Fibroblast of skin of left biceps (primary cell): ENCODE measurements around the gene PLA2R1.
"Not testable (repeated sequence)": the region's sequence is repeated elsewhere in the genome, so short reads cannot be mapped to it uniquely, and the experiment has no call there.

ENCODE experiments used
- DNase-seq, 2 experiments: peaks; one replicate each; pipeline ENCODE4 v3.0.0-alpha.2; 2013; ENCODE audit warnings: low read depth in 2 of 2

Gene PLA2R1

GRCh38 chr2:160063879-160064612 is 1.6 kb upstream of the PLA2R1 start:
- DNase-seq, result no peak

DNA sequence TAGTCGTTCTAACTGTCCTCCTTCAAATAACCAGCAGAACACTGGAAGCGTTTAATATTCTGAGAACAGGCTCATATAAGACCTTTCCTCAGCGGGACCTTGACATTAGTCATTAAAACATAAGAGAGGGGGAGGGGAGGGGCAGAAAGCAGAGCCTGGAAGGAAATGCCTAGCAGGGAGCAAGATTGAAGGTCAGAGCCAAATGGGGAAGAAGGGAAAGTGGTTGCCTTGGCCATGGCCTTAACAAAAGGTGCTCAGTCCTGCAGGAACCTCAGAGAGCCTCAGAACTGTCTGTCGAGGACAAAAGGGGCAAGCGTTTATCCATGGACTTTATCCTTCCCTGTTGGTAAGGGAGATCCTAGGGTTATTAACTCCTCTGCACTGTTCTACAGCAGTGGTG is 856 bp upstream of the PLA2R1 start:
- no peak for DNase-seq

DNA sequence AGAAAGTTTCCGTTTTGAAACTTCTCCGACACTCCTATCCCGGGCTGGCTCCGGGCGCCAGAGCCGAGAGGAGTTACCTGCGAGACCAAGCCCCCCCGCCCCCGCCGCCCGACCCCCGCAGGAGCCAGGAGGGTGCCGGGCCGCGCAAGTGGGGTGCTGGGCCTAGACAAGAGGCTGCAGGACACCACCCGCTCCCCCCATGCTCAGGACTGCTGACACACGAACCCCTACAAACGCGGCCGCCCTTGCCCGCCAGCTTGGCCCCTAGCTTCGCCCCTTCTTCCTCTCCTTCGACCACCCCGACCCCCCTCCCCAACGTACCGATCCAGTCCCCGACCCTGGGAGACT is 497 bp downstream of the PLA2R1 start:
- DNase-seq, result no peak

GRCh38 chr2:160061533-160061932 is 882 bp downstream of the PLA2R1 start:
- DNase-seq, result no peak

DNA sequence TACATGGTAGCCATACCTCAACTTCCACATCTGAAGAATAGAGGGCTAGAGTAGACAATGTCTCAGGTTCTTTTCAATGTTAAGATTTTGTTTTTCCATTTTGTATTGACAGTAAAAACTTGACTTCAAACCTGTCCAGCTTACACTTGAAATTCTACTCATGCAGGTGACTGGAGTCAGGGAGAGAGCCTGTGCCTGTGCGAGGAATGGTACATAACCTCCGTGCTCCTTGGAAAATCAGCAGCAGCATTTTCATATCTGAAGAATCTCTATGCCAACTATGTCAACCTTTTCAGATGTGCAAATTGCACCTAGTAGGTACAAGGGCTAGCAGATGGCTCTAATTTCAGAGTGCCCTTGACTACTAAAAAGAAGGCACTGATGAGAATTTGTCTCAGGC is 2.1 kb downstream of the PLA2R1 start:
- no peak for DNase-seq

DNA sequence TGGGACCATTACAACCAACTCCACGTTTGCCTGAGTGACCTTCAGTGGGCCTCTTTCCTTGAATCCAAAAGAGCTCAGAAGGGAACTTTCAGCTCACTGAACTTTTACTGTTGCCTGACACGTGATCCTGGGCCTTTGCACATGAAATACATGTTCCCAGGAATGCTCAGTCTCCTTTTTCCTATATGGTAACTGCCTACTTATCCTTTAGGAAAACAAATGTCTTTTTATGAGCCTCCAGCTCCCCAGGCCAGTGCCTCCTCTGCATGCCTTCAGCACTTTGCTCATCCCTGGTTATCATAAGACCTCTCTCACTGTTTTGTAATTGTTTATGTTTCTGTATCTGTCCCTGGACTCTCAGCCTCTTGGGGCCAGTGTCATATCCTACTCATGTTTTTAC is 5.1 kb downstream of the PLA2R1 start:
- no peak for DNase-seq

GRCh38 chr2:160055726-160056108 is 6.7 kb downstream of the PLA2R1 start:
- DNase-seq, result no peak

- DNase-seq, result peak in 1 of 2 experiments; percentile 27
Observed at GRCh38 chr2:160054984-160055725, 7.3 kb downstream of the PLA2R1 start.

GRCh38 chr2:160053946-160054345 is 8.5 kb downstream of the PLA2R1 start:
- no peak for DNase-seq

GRCh38 chr2:160052531-160052930 is 9.9 kb downstream of the PLA2R1 start:
- no peak for DNase-seq

DNA sequence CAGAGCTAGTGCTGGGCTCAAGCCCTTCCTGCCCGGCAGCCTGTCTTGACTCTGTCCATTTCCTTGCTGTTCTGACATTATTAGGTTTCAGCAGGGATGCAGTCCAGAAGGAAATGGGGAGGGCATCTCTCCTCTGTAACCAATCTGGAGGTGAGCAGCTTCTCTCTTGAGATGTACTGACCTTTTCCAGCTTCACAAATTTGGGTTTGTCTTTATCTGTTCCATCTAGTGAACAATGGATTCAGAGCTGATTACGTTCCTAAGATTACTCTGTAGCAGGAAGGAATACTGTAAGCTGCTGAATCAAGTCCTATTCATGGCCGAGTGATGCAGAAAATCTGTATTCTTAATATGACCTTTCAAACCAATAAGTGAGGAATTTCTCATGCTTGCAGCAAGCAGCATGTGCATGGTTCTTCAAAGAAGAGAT is 11.0 kb downstream of the PLA2R1 start:
- no peak for DNase-seq

- DNase-seq, result no peak
Observed at GRCh38 chr2:160050147-160050546, 12.3 kb downstream of the PLA2R1 start.

DNA sequence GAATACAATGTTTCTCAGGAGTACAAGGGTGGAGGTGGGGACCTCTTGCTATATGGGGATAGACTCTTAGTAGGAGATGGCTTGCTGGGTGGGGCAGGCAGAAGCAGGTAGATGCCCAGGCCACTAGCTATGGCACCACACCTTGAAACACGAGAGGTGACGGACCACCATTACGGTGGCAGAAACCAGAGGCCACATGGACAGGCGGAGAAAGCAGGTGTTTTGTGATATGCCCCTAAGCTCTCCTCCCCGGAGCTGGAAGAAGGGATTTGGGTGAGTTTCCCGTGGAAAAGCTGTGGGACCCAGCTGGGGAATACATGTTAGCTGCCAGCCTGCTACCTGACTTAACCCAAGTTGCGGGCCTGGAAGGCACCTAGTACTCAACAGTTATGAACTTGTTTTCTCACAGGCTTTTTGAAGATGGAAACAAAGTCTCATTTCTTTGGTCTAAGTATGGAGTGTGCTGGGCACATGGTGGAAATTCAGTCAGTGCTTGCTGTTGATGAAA is 16.7 kb downstream of the PLA2R1 start:
- DNase-seq, result no peak

DNA sequence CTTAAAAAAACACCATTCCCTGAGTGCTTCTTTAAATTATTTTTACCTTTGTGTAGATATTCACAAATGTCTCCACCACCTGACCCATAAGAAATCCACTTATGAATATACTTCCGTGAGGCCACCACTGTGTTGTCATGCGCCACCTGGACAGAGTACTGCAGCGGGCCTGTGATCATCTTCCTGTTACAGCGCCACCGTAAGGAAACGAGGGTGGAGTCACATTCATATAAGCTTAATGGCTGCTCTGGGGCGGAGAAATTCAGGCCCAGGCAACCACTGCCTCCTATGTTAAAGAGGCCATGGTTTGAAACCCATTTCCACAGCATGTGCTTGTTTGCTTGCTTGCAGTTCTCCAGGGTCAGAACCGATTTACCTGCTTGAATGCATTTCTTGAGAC is 17.7 kb downstream of the PLA2R1 start:
- no peak for DNase-seq

GRCh38 chr2:160043265-160043664 is 19.1 kb downstream of the PLA2R1 start:
- DNase-seq, result no peak

- DNase-seq, result no peak
Observed at GRCh38 chr2:160042054-160042453, 20.4 kb downstream of the PLA2R1 start.

DNA sequence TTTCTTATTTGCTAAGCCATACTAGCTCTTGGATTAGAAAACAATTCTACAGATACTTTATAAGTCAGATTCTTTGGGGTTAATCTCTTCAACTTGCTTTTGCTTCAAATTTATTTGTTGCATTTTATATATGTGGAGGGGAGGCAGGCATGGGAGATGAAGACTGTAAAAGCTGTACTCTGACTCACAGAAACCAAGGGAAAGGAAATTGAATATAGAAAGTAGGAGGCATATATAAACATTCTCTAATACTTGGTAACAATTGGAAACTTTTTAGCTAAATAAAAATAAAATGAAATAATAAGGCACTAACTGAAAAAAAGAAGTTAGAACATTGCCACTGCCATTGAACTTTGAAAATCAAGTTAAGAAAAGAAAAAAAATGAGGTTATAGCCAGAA is 21.3 kb downstream of the PLA2R1 start:
- no peak for DNase-seq

- DNase-seq, result no peak
Observed at GRCh38 chr2:160039166-160039903, 23.1 kb downstream of the PLA2R1 start.

GRCh38 chr2:160038662-160039061 is 23.8 kb downstream of the PLA2R1 start:
- not testable (repeated sequence) for DNase-seq

- no peak for DNase-seq
Observed at GRCh38 chr2:160036736-160037135, 25.7 kb downstream of the PLA2R1 start.

DNA sequence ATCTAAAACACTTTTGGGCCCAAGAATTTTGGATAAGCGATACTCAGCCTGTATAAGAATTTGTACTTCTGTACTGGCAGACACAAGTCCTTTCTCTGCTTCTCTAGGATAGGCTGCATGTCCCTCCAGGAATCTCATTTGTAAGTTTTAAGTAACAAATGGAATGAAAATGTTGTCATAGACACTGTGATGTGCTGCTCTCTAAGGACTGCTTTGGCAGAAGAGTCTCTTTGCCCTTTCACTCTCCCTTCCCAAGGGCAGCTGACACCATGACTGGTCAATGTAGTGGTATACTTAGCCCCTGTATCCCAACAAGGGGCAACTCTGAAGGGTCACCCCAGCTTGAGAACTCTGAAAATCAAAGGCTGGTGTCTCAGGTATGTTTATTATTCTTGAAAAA is 27.3 kb downstream of the PLA2R1 start:
- no peak for DNase-seq

DNA sequence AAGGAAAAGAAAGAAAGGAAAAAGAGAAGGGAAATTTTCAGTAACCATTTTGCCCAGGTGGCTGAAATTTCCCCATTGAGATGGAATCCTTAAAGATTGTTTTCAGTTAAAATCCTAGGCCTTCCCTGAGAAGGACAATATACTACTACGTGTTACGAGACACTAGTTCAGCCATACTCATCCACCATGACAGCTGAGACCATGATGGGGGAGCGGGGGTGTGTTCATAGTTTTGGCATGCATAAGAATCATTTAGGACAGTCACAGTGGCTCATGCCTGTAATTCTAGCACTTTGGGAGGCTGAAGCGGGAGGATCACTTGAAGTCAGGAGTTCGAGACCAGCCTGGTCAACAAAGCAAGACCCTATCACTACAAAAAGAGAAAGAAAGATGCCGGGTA is 28.0 kb downstream of the PLA2R1 start:
- no peak for DNase-seq
